Breast epithelium (tissue), 3 donors: ENCODE results near the gene SMARCA5.

Experiments used
- POLR2A ChIP-seq: fragments of 450-650 bp; IDR thresholded peaks from one replicate; pipeline ENCODE4 v1.6.1; 2016; ENCODE audit warnings: antibody characterized with exemption, mild to moderate bottlenecking, moderate library complexity
- POLR2AphosphoS5 ChIP-seq, 3 donors: sonication (generic); formaldehyde crosslinking; IDR thresholded peaks; one replicate each; pipeline ENCODE4 v1.6.1; 2017; ENCODE audit warnings: antibody characterized with exemption in 3 of 3
- TF ChIP-seq, protein P1 (sequence below), 3 donors: fragments of 450-650 bp; IDR thresholded peaks; one replicate each; pipeline ENCODE4 v1.5.1; 2016 to 2017; ENCODE audit warnings: antibody characterized with exemption in 3 of 3, mild to moderate bottlenecking in 3 of 3, moderate library complexity in 3 of 3

DNA sequence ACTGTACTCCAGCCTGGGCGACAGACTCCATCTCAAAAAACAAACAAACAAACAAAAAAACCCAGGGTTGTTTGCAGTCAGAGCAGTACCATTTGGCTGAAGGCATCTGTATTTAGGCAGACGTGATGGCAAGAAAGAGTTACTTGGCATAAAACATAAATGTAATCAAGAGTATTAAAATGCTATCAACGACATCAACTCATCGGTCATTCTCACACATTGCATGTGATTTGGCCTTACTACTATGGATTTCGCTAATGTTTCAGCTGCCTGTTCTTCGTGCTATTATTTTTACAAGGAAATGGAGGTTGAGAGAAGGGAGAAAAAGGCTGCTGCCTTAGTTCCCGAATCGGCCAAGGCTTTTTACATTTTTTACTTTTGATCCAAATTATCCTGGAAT is 15.5 kb upstream of the SMARCA5 start:
- no peak for TF ChIP-seq POLR2A
- no peak for TF ChIP-seq POLR2AphosphoS5 (IDR thresholded peaks at IDR 0.05)
- TF ChIP-seq, protein P1, sequence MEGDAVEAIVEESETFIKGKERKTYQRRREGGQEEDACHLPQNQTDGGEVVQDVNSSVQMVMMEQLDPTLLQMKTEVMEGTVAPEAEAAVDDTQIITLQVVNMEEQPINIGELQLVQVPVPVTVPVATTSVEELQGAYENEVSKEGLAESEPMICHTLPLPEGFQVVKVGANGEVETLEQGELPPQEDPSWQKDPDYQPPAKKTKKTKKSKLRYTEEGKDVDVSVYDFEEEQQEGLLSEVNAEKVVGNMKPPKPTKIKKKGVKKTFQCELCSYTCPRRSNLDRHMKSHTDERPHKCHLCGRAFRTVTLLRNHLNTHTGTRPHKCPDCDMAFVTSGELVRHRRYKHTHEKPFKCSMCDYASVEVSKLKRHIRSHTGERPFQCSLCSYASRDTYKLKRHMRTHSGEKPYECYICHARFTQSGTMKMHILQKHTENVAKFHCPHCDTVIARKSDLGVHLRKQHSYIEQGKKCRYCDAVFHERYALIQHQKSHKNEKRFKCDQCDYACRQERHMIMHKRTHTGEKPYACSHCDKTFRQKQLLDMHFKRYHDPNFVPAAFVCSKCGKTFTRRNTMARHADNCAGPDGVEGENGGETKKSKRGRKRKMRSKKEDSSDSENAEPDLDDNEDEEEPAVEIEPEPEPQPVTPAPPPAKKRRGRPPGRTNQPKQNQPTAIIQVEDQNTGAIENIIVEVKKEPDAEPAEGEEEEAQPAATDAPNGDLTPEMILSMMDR (IDR thresholded peaks at IDR 0.05), result no peak
